H9 (cell line): ENCODE data around the gene CLK3. TPM values are rescaled to one million over a fixed set of nuclear protein-coding genes. Genes with fewer than 3 reads are reported as not detected.

Experiments used
- DNase-seq: peaks from one replicate; pipeline ENCODE4 v3.0.0-alpha.2; 2017
- H2AFZ ChIP-seq: one replicate; pipeline ENCODE4 v1.6.1; 2013; ENCODE audit warnings: mild to moderate bottlenecking, low read length, control low read depth, moderate library complexity
- H2AK5ac ChIP-seq: 2 replicates; pipeline ENCODE4 v1.6.1; 2013; ENCODE audit warnings: low read length, control low read depth, mixed read lengths; ENCODE audit not compliant: insufficient read length
- H2BK120ac ChIP-seq: one replicate; pipeline ENCODE4 v1.6.1; 2013; ENCODE audit warnings: low read depth, mild to moderate bottlenecking, low read length, control low read depth, inconsistent platforms; ENCODE audit not compliant: poor library complexity, severe bottlenecking
- H2BK12ac ChIP-seq: 2 replicates; pipeline ENCODE4 v1.6.1; 2013; ENCODE audit warnings: low read length, control low read depth, mixed read lengths, low read depth; ENCODE audit not compliant: insufficient read length
- H2BK15ac ChIP-seq: 2 replicates; pipeline ENCODE4 v1.6.1; 2013; ENCODE audit warnings: low read depth, low read length, control low read depth
- H2BK20ac ChIP-seq: one replicate; pipeline ENCODE4 v1.6.1; 2013; ENCODE audit warnings: low read depth, mild to moderate bottlenecking, low read length, control low read depth, inconsistent platforms; ENCODE audit not compliant: poor library complexity, severe bottlenecking
- H2BK5ac ChIP-seq: 2 replicates; pipeline ENCODE4 v1.6.1; 2013; ENCODE audit warnings: low read length, control low read depth, mixed read lengths; ENCODE audit not compliant: insufficient read length
- H3K14ac ChIP-seq: 2 replicates; pipeline ENCODE4 v1.6.1; 2013; ENCODE audit warnings: low read length, control low read depth; ENCODE audit not compliant: insufficient read depth
- H3K18ac ChIP-seq: 2 replicates; pipeline ENCODE4 v1.6.1; 2013; ENCODE audit warnings: low read depth, mild to moderate bottlenecking, mixed read lengths, low read length, control low read depth; ENCODE audit not compliant: insufficient read length
- H3K23ac ChIP-seq: 2 replicates; pipeline ENCODE4 v1.6.1; 2013; ENCODE audit warnings: low read length, control low read depth, mixed read lengths, low read depth; ENCODE audit not compliant: insufficient read length
- H3K23me2 ChIP-seq: 2 replicates; pipeline ENCODE4 v1.6.1; 2013; ENCODE audit warnings: low read depth, mild to moderate bottlenecking, mixed read lengths, low read length, control low read depth; ENCODE audit not compliant: insufficient read length, poor library complexity, severe bottlenecking
- H3K27ac ChIP-seq: 2 replicates; pipeline ENCODE4 v1.5.1; 2013; ENCODE audit warnings: low read length, control low read depth, mixed read lengths, low read depth; ENCODE audit not compliant: insufficient read length
- H3K27me3 ChIP-seq: 2 replicates; pipeline ENCODE4 v1.6.1; 2013; ENCODE audit warnings: low read length, control low read depth, inconsistent platforms; ENCODE audit not compliant: insufficient read depth
- H3K4ac ChIP-seq: 2 replicates; pipeline ENCODE4 v1.6.1; 2013; ENCODE audit warnings: low read depth, mild to moderate bottlenecking, control low read depth, inconsistent platforms, low read length, moderate library complexity
- H3K4me1 ChIP-seq: 2 replicates; pipeline ENCODE4 v1.6.1; 2013; ENCODE audit warnings: low read length, control low read depth, inconsistent platforms; ENCODE audit not compliant: insufficient read depth
- H3K4me2 ChIP-seq: 2 replicates; pipeline ENCODE4 v1.6.1; 2013; ENCODE audit warnings: low read length, control low read depth, mixed read lengths; ENCODE audit not compliant: insufficient read length, insufficient read depth
- H3K56ac ChIP-seq: 2 replicates; pipeline ENCODE4 v1.6.1; 2013; ENCODE audit warnings: low read depth, mild to moderate bottlenecking, mixed read lengths, low read length, control low read depth; ENCODE audit not compliant: insufficient read length
- H3K79me1 ChIP-seq: 2 replicates; pipeline ENCODE4 v1.6.1; 2013; ENCODE audit warnings: low read depth, mild to moderate bottlenecking, moderate library complexity, low read length, control low read depth, inconsistent platforms; ENCODE audit not compliant: insufficient read depth, poor library complexity, severe bottlenecking
- H3K79me2 ChIP-seq: 2 replicates; pipeline ENCODE4 v1.6.1; 2013; ENCODE audit warnings: low read length, control low read depth, inconsistent platforms; ENCODE audit not compliant: insufficient read depth
- H3K9ac ChIP-seq: 2 replicates; pipeline ENCODE4 v1.6.1; 2013; ENCODE audit warnings: low read length, control low read depth, mixed read lengths; ENCODE audit not compliant: insufficient read length; ENCODE audit errors: extremely low read depth
- H3K9me3 ChIP-seq: one replicate; pipeline ENCODE4 v1.6.1; 2013; ENCODE audit warnings: low read depth, low read length, inconsistent platforms; ENCODE audit not compliant: control insufficient read depth
- H3T11ph ChIP-seq: one replicate; pipeline ENCODE4 v1.6.1; 2013; ENCODE audit warnings: mild to moderate bottlenecking, low read length, control low read depth, inconsistent platforms
- H4K20me1 ChIP-seq: one replicate; pipeline ENCODE4 v1.6.1; 2013; ENCODE audit not compliant: control insufficient read depth, insufficient read length, insufficient read depth
- H4K5ac ChIP-seq: 2 replicates; pipeline ENCODE4 v1.6.1; 2013; ENCODE audit warnings: low read depth, mild to moderate bottlenecking, mixed read lengths, low read length, control low read depth; ENCODE audit not compliant: insufficient read length
- H4K8ac ChIP-seq: replicated peaks from 2 replicates; pipeline ENCODE4 v1.6.1; 2013; ENCODE audit warnings: low read length, control low read depth, mixed read lengths, low read depth; ENCODE audit not compliant: insufficient read length
- H4K91ac ChIP-seq: 2 replicates; pipeline ENCODE4 v1.6.1; 2013; ENCODE audit warnings: low read depth, mild to moderate bottlenecking, moderate library complexity, mixed read lengths, low read length, control low read depth; ENCODE audit not compliant: insufficient read length
- H3K27ac Mint-ChIP-seq, 3 experiments: 2 replicates in 2 of 3; 3 replicates in 1 of 3; pipeline ENCODE4 v1.8.0; 2020 to 2021; ENCODE audit warnings: mixed read lengths in 3 of 3, mild to moderate bottlenecking in 1 of 3, moderate library complexity in 1 of 3
- H3K27me3 Mint-ChIP-seq: 2 replicates; pipeline ENCODE4 v1.8.0; 2021; ENCODE audit warnings: low read depth, mild to moderate bottlenecking, moderate library complexity, mixed read lengths
- H3K36me3 Mint-ChIP-seq, 3 experiments: 2 replicates in 2 of 3; 3 replicates in 1 of 3; pipeline ENCODE4 v1.8.0; 2020 to 2021; ENCODE audit warnings: low read depth in 3 of 3, mixed read lengths in 3 of 3; ENCODE audit not compliant: insufficient read depth in 1 of 3
- H3K4me1 Mint-ChIP-seq, 2 experiments: 2 replicates each; pipeline ENCODE4 v1.8.0; 2020; ENCODE audit warnings: mixed read lengths in 2 of 2
- H3K4me3 Mint-ChIP-seq, 2 experiments: 2 replicates in 1 of 2; 3 replicates in 1 of 2; pipeline ENCODE4 v1.8.0; 2020 to 2021; ENCODE audit warnings: mild to moderate bottlenecking in 2 of 2, mixed read lengths in 2 of 2, moderate library complexity in 1 of 2
- H3K9me3 Mint-ChIP-seq, 2 experiments: 2 replicates in 1 of 2; 3 replicates in 1 of 2; pipeline ENCODE4 v1.8.0; 2020; ENCODE audit warnings: mild to moderate bottlenecking in 2 of 2, mixed read lengths in 2 of 2, moderate library complexity in 1 of 2
- CTCF ChIP-seq: fragments of 200-600 bp; sonication (generic); conservative IDR thresholded peaks from 3 replicates; pipeline ENCODE4 v1.8.0; 2021; ENCODE audit warnings: antibody characterized with exemption, mild to moderate bottlenecking
- WGBS: extraction: QIAGEN DNeasy Blood & Tissue Kit; methylation state at CpG from one replicate; pipeline ENCODE4 v1.1.7; 2013; ENCODE audit warnings: missing lambda C conversion rate, low lambda C conversion rate, mixed read lengths; ENCODE audit not compliant: insufficient read length; ENCODE audit errors: extremely low coverage; 5-methylcytosine and 5-hydroxymethylcytosine counted together
- total RNA-seq: library from RNA; stranded (reverse); gene quantifications from 2 replicates; pipeline ENCODE4 v1.2.1, GENCODE V29; 2021

CLK3 gene
- total RNA-seq, 1 experiment from 2014 or later, result 40.8 TPM

DNA sequence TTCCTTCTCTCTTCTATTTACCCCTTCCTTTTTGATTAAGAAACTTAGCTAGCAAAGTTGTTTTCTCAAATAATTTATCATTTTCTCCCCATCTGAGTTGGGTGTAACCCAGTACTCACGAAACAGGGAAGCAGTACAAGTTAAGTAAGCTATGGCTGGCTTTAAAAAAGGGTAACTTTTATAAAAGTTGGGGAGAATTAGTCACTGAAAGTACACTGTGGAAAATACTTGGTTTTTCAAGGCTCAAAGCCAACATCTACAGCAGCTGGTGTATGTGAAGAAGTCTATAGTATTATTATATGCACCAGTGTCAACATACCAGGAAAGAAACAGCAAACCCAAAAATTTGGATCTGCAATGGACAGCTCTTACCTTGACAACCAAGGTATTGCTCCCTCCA, 25.5 kb downstream of the CLK3 start:
- Histone ChIP-seq H3K9me3 (no peaks in the 10 kb centered on the region), H3K4me1 (peaks cover 9% of the 10 kb centered on the region), H2BK120ac (no peak overlapping the region), H2BK20ac (no peak overlapping the region), H3K27me3 (no peaks in the 10 kb centered on the region), H2BK5ac (no peak overlapping the region), H4K8ac (no peak overlapping the region), H2AK5ac (no peak overlapping the region), H4K91ac (no peak overlapping the region), H3K23me2 (no peaks in the 10 kb centered on the region), H3T11ph (no peak overlapping the region), H3K4me2 (no peak overlapping the region), H3K18ac (no peak overlapping the region), H2BK12ac (no peak overlapping the region), H4K5ac (no peak overlapping the region), H4K20me1 (no peaks in the 10 kb centered on the region), H3K14ac (no peak overlapping the region), H3K9ac (no peak overlapping the region), H3K56ac (no peak overlapping the region), H3K4ac (no peak overlapping the region), H2AFZ (no peak overlapping the region), H3K79me1 (no peaks in the 10 kb centered on the region), H3K79me2 (no peaks in the 10 kb centered on the region; the same call in 1 of the 2 replicates), H3K23ac (no peak overlapping the region), H3K27ac (no peak overlapping the region), H2BK15ac (no peak overlapping the region)
- H3K4me1 Mint-ChIP-seq, result peaks cover 23 to 27% of the 10 kb centered on the region in 2 experiments
- H3K27me3 Mint-ChIP-seq, result no peaks in the 10 kb centered on the region
- H3K36me3 Mint-ChIP-seq, result peaks cover 5 to 28% (median 19%) of the 10 kb centered on the region in 3 experiments; a peak in 6 of 7 replicates
- WGBS, result no CpG with 5 or more reads among the region's 1 CpG
- H3K27ac Mint-ChIP-seq, result no peak overlapping the region
- DNase-seq, result no peak
- H3K9me3 Mint-ChIP-seq, result no peaks in the 10 kb centered on the region
- no peak for TF ChIP-seq CTCF
- H3K4me3 Mint-ChIP-seq, result no peak overlapping the region
